Midbrain (tissue), 1 donor: ENCODE measurements around the gene AKIRIN2.

ENCODE experiments used
- DNase-seq: peaks from one replicate; lab custom pipeline; 2025; lab: John Stamatoyannopoulos, UW

Gene AKIRIN2

DNA sequence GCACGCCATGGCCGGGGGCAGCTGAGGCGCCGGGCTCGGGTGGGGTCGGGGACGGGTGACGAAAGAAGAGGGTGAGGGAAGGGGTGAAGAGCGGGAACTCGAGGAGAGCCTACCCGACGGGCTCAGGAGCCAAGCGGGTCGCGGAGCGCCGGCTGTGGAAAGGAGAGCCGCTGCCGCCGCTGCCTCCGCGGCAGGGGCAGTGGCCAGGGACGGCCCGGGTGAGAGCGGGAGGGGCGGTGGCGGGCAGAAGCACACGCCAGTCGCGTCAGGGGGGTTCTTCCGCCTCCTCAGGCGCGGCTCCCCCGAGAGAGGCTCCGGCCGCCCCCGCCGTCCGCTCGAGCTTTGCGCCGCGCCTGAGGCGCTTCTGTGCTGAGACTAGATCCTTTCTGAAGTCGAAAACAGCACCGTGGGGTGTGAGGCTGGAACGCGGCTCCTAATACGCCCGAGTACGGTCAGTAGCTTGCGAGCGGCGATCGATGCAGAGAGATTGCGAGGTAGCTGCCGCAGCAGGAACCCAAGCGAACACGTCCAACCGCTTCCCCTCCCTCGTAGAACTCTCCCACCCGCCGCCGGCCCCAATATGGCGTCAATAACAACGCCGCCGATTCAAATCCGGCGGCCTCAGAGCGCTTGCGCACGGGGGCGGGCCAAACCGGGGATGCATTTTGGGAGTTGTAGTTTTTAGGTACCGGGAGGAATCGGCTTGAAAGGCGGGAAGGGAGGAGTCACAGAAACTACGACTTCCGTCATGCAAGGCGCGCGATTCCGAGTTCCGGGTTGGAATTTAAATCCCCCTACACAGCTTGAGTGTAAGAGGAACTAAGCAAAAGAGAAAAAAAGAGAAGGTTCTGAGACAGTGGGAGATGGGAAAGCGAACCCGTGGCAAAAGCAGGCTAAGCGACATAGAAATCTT is at the start of gene AKIRIN2:
TSS of gene AKIRIN2 (minus strand) at position 558 of the 913 bp plus-strand sequence. CDS start at position 9, 549 bp downstream.
- DNase-seq, result peak; percentile 98

DNA sequence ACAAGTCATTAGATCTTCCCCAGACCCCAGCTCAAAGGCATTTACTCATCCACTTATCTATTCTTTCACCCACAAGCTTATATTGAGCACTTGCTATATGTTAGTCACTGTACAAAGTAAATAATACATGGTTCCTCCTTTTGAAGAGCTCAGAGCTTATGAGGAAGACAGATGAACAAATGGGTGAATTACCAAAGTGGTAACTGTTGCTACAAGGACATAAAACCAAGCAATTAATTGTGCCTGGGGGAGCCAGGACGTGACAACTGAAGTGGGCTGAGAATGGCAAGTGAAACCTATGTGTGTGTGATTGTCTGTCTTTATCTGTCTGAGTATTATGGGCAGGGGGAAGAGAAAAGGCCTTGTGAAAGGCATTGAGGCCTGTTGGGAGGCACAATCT is 45.6 kb upstream of the AKIRIN2 start:
- DNase-seq, result no peak

DNA sequence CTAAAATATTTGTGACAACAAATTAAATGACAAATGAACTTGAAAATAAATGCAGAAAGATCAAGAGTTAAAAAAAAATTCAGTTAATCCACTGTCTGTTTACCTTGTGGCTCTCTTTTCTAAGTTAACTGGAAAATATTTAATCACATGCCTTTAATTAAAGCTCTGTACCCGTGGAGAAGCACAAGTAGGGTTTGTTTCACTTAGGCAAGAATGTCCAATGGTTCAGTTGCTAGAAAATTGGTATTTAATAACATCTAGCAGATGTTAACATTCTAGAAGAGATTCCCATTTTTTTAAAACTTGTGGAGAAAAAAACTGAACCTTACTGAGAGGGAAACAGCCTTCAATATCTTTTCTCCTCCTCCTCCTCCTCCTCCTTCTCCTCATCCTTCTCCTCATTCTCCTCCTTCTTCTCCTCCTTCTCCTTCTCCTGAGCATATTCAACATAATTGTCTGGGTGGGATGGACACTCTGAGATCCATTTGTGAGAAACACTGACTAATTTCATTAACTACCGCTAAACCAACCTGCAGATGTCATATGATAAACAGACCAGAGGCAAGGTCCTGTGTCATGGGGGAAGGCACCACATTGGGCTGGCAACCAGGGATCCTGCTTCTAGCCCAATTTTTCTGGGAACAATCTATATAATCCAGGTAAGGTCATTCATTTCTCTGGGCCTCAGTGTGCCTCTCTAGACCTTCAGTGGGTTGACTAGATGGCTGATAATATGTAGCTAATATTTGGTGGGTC is 44.1 kb upstream of the AKIRIN2 start:
- DNase-seq, result no peak

DNA sequence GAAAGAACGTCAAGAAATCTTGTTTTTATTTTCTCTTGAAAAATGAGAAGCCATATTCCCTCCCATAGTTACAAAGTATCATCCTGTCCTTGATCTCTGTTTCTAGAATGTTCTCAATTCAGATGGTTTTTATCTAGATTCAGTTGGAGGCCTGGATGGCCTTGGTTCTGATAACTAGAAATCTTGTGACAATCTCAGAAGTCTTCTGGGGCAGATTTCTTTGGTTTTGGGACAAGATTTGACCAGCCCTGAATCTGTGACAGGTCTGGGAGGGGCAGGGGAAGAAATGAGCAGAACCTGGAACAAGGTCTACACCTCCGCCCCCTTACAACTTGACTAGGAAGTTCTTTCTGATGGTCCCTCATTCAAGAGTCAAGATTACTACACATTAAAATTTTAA is 41.4 kb upstream of the AKIRIN2 start:
- DNase-seq, result no peak

DNA sequence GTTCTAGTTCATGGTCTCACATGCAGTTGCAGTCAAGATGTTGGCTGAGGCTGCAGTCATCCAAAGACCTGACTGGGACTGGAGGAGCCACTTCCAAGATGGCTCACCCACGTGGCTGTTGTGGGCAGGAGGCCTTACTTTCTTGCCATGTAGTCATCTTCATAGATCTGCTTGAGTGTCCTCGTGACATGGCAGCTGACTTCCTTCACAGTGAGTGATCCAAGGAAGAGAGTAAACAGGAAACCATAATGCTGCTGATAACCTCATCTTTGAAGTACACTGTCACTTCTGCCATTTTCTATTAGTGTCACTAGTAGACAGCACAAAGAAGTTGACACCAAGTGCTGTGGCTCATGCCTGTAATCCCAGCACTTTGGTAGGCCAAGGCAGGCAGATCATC is 40.1 kb upstream of the AKIRIN2 start:
- no peak for DNase-seq

DNA sequence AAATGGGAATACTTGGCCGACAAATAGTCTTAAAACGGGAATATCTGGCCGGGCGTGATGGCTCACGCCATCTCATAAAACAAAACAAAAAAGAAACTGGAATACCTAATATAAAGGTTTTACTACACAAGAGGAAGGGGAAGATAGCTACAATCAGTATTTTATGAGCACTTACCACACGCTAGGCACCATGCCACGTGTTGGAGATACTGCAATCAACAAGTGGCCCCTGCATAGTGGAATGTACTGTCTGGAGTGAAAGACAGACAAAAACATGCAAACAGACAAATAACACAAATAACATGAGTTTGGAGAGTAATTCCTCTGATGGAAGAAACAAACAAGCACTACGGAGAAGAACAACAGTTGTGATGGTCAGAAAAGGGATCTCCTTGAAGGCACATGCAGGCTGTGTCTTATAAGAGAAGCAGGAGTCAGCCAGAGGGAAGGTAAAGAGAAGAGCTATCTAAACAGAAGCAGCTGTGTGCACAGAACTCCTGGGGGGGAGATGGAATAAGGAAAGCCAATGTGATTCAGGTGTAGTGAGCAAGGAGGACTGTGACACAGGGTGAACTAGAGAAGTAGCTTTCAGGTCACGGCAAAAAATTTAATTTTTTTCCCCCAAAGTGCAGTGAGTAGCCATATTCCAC is 39.1 kb upstream of the AKIRIN2 start:
- no peak for DNase-seq

- DNase-seq, result no peak
Observed at GRCh38 chr6:87738744-87739143, 36.7 kb upstream of the AKIRIN2 start.

DNA sequence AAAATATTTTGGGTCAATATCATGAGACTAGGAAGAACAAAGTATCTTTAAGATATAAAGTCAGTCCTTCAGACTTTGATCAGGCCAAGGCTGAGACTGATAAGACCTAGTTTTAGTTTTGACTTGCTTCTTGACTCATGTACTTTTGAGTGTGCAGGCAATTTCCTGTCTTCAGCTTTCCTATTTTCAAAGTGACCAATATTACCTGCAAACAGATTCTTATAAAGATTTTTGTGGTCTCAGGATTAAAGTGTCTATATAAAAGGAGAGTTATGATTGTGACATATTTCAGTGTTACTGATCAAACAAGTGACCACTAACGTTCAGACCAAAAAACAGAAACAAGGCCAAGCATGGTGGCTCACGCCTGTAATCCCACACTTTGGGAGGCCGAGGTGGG is 36.0 kb upstream of the AKIRIN2 start:
- DNase-seq, result no peak

GRCh38 chr6:87736809-87737540 is 34.9 kb upstream of the AKIRIN2 start:
- DNase-seq, result no peak

- peak; percentile 63 for DNase-seq
Observed at GRCh38 chr6:87731818-87732661, 30.0 kb upstream of the AKIRIN2 start.

DNA sequence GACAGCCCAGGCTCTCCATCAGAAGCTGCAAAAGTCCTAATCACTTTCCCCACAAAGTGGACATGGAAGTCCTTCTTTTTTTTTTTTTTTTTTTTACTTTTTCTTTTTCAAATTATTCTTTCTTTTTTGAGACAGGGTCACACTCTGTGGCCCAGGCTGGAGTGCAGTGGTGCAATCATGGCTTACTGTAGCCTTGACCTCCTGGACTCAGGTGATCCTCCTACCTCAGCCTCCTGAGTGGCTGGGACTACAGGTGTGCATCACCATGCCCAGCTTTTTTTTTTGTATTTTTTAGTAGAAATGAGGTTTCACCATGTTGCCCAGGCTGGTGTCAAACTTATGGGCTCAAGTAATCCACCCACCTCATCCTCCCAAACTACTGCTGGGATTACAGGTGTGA is 29.0 kb upstream of the AKIRIN2 start:
- no peak for DNase-seq

GRCh38 chr6:87729965-87730719 is 28.1 kb upstream of the AKIRIN2 start:
- DNase-seq, result peak; percentile 9

GRCh38 chr6:87728706-87729105 is 26.7 kb upstream of the AKIRIN2 start:
- no peak for DNase-seq

DNA sequence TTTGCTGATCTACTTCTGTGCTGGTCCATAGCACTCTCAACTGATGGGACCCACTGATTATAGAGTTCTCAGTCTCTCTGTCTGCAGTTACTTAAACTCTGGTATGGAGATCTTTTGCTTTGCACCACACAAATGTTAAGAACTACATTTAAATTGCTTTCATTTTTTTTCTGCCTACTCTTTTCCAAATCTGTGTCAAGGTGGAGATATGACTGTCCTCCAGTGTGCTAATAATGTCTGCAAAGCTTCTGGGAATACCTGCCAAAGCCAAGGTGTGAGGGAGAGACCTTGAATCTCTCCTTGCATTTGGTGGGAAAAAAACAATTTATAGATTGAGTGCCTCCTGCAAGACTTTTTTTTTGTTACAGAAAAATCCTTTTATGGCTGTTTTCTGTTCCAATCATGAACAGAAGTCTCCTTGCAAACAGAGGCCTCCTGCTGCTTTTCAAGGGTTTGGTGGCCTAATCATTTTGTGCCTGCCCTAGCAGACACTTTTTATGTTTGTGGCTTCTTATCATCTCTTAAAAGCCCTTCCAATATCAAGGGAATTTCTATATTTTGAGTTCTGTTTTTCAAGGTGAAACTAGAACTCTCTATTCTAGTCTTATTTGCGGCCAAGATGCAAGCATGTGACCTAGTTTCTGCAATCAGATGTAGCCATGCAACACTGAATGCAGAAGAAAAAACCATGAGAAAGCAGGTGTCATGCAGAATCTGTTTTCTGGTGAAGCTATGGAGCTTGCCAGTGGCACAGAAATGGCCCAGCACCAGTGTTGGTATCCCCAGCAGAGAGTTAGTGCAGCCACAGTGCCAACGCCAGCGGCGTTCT is 23.2 kb upstream of the AKIRIN2 start:
- DNase-seq, result no peak

DNA sequence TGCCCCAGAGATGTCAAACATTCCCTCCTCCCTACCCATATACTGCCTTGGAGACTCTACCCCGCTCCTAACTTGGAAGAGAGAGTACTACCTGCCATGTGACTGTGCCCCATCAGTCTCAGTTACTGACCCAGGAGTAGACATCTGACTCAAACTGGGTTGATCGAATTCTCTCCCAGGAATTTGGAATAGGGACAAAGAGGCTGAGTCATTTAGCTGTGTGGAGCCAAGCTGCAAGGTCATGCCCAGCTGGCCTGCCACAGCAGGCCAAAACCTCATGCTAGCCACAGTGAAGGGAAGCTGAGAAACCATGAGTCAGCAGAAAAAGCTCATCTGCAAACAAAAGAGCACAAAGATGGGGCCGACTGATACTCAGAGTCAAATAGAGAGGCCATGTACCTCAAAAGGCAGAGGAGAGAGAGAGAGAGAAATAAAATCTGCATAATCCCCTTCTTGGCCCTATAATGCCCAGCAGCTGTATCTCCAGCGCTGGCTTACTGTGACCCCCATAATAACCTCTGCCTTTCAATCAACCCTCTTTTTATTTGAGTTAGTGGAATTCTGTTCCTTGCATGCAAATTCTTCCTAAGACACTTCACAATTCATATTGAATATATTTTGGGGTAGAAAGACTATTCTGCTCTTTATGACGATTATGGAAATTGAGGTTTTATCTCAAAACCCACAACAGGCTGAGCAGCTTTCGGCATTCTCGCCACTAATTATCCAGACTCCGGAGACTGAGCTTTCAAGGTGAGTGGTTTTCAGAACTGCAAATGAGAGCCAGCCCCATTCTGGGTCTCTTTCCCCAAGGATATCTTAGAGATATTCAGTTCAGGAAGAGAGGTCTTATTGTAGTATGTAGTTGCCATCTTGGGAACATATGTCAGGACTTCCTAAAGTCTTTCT is 21.4 kb upstream of the AKIRIN2 start:
- DNase-seq, result peak; percentile 94

DNA sequence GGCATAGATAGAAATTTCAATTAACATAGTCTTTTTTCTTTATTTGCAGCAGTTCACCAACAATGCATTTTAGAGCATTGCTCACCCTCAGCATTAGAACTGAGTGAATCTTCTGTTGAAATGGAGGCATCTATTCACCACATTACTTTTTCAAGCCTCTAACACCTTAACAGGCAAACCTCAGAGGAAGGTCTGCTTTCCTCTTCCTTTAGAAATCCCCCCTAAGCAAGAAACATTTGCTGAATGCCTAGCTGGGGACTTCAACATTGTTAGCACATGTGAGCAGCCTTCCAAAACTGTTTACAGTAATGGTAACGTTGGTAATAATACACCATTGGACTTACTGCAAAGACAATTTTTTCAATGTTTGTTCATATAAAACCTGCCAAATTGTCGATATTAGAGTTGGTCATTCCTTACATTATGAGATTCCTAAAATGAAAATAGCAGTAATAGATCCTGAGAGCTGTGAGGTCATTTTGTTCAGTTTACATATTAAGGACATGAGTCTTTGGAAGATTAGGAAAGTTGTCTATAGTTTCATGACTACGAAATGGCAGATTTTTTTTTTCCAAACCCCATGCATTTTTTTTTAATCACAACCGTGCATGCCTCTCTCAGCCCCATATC is 20.6 kb upstream of the AKIRIN2 start:
- DNase-seq, result no peak

DNA sequence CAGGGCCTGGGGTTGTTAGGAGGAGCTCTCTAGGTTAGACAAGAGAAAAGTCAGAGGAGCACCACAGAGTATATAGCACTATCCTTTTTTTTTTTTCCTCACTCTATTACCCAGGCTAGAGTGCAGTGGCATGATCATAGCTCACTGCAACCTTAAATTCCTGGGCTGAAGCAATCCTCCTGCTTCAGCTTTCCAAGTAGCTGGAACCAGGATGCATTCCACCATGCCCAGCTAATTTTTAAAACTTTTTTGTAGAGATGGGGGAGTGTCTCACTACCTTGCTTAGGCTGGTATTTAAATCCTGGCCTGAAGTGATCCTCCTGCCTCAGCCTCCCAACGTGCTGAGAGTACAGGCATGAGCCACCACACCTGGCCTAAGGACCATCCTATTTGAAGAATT is 19.3 kb upstream of the AKIRIN2 start:
- no peak for DNase-seq
